SU-DHL-6 (cell line): Measurements from ENCODE around the gene LRRC2.

Source experiments
- CTCF ChIP-seq: fragments of 200-600 bp; sonication (generic); IDR thresholded peaks from one replicate; pipeline ENCODE4 v1.5.1; 2017; ENCODE audit warnings: antibody characterized with exemption, mild to moderate bottlenecking, low read length, moderate library complexity; ENCODE audit not compliant: insufficient read depth, poor library complexity, severe bottlenecking
- EZH2phosphoT487 ChIP-seq: fragments of 200-600 bp; sonication (generic), shearing (Covaris generic); conservative IDR thresholded peaks from 2 replicates; pipeline ENCODE4 v1.6.1; 2018; ENCODE audit warnings: mild to moderate bottlenecking, antibody characterized with exemption, low read length, moderate library complexity, mixed read lengths

DNA sequence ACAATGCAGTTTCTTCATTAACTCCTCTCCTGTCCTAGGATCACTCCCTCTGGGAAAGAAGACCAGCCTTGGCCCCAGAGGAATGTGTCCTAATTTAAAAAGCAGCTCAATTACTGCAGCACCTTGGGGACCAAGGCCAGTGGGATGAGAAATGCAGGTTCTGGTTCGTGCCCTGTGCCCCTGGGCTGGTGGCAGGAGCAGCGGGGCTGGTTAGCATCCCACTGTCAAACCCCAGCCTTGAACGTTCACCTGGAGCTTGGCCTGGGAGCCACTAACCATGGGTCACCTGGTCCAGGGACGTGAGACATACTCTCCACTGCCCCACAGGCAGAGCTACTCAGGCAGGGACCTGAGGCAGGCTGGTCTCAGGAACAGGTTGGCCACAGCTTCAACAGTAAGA is 76.7 kb downstream of the LRRC2 start:
- no peak for TF ChIP-seq CTCF
- TF ChIP-seq EZH2phosphoT487: no peak
